Activated CD8-positive, alpha-beta memory T cell treated with anti-CD3 and anti-CD28 coated beads, Interleukin-2, amount 50 U/mL, for 1 hour (primary cell): ENCODE data around the gene PFKFB4.
A peak's percentile ranks its signal among the peaks of the same experiment; 100 is the strongest.

Experiments
- DNase-seq: peaks from one replicate; pipeline ENCODE4 v3.0.0-alpha.2; 2020; ENCODE audit errors: extremely low read depth

Gene PFKFB4

DNA sequence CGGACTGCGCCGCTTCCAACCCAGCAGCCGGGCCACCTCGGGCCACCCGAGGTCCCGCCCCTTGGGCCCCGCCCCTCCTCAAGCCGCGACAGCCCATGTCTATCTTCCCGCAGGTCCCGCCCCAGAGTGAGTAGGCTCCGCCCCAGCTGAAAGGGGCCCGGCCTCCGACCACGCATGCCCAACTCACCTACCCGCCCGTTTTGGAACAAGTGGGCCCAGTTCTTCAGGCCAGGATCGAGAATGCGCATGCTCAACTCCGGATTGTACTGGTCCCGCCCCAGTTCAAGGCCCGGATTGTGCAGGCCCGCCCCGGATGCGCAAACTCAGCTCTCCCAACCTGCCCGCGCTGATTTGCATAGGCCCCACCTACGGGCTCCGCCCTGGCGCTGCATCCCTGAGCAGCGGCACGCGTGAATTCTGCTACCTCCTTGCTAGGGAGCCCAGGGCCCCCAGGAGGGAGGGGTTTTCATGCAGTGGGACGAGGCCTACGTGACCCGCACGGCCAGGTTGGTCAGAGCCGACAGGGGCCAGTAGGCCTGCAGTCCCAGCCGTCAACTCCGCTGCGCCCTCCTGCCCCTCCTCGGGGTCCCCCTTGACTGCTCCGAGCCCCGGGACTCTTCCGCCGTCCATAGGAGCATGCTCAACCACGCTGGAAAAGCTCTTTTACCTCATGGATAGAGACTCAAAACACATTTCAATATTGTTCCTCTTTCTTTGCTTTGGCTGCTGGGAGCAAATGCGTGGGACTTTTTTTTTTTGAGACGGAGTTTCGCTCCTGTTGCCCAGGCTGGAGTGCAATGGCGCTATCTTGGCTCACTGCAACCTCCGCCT is at the start of gene PFKFB4:
Gene PFKFB4 (minus strand): TSS at position 8 of the 831 bp plus-strand sequence. CDS start 26 bp downstream, outside the sequence.
- DNase-seq: peak; percentile 99

DNA sequence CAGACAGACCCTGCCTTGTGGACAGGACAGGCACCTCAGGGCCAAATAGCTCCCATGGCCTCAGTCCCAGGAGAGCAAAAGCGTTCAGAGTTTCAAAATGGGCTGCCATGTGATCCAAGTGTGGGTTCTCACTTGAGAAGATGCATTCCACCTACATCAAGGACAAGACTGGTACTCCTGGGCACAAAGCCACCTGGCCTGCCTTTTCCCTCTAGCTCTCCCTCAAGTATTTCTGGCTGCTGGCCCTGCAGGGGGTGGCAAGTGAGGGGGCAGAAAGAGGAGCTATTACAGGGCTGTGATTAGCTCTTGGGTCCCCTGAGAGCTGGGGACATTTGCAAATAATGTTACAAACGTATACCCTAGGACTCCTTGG is 45.0 kb upstream of the PFKFB4 start:
- no peak for DNase-seq

- no peak for DNase-seq
These were observed 44.4 kb upstream of the PFKFB4 start for GRCh38 chr3:48600711-48601621.

DNA sequence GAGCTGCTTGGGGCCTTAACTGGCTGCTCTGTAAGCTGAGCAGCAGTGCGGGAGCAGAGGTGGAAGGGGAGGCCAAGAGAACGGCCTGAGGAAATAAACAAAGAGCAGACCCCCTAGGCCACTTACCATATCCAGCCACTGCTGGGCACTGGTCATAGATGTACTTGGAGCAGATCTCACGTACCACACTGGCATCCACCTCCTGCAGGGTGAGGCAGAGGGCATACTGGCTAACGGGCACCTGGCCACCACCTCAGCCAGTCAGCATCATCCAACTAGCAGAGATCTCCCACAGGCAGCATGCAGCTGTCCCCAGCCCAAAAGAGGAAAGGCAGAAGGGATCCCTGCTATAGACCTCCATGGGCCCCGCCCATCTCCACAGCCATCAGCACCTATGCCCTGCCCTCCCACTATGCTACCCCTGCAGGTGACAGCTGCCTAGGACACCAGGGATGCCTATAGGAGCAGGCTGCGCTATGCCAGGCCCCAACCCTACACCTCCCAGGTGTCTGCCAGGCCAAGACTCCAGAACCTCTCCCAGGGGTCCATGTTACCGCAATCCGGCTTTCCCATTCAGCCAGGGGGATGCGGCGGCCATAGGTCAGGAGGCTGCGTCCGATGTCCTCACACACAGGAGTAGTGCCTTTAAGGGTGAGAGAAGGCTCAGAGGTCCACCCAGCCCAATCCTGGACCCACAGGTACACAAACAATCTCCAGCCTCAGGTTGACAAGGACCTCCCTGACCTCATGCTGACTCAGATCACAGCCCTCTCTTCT is 43.1 kb upstream of the PFKFB4 start:
- DNase-seq: no peak

DNA sequence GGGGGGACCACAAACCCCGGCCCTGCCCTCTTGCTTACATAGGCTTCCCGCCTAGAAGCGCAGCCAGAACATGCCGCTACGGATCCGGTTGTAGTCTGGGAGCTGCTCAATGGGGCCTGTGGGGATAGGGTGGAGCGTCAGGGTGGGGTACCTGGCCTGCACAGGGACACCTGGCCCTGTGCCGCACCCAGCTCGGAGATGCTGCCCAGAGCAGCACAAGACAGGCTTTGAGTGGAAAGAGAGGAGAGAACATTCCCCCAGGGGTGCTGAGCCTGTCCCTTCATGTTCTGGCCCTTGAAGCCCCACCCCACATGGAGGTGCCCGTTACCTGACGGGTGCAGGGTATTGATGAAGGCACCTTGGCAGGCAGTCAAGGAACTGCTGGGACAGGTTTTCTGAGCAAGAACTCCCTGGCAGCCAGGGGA is 42.5 kb upstream of the PFKFB4 start:
- DNase-seq: no peak

- no peak for DNase-seq
These were observed 41.9 kb upstream of the PFKFB4 start for GRCh38 chr3:48598323-48599076.

- DNase-seq: no peak
These were observed 40.8 kb upstream of the PFKFB4 start for GRCh38 chr3:48597408-48597800.

- no peak for DNase-seq
These were observed 40.2 kb upstream of the PFKFB4 start for GRCh38 chr3:48596676-48597407.

GRCh38 chr3:48596157-48596556 is 39.6 kb upstream of the PFKFB4 start:
- no peak for DNase-seq

DNA sequence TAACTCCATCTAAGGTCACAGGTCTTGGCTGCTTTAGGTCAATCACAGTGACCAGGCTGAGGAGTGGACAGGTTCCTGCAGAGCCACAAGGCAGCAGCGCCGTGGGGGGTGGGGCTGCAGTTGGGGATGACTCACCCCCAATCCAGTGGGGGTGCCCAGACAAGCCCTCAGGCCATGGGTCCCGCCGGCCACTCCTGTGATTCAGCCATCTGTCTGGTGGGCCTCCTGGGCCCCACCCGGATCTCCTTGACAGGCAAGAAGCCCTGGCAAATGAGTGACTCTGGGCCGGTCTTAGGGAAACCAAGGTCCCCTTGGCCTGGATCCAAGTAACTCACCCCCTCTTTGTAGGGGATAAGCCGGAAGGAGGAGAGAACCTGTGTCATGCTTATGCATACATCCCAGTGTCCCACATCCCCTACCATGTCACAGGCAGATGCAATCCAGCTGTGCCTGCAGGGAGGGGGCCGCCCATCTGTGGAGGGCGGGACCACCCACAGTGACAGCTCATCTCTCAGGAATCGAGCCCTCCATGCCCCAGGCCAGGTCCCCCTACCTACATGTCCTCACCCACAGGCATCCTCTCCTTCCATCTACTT is 39.0 kb upstream of the PFKFB4 start:
- no peak for DNase-seq

- DNase-seq: no peak
These were observed 38.5 kb upstream of the PFKFB4 start, which contains the start of gene COL7A1 for GRCh38 chr3:48595075-48595525. Gene COL7A1, minus strand, starts transcription at chr3:48595329. Its CDS starts 170 bp downstream, at chr3:48595159.

- no peak for DNase-seq
These were observed 37.9 kb upstream of the PFKFB4 start for GRCh38 chr3:48594417-48595049.

DNA sequence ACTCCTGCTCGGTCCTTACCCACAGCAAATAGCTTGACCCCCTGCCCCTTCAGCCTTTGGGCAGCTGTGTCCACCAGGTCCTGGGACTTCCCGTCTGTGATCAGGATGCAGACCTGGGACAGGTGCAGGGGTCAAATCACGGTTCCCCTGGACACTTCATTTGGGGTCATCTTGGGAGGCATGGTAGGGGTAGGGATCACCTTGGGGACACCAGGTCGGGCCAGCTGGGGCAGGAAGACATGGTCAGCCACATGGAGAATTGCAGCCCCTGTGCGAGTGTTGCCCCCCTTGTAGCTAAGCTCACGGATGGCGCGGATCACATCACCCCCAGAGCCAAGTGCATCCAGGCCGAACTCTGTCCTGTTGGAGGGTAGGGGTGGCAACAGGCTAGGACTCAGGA is 36.7 kb upstream of the PFKFB4 start:
- no peak for DNase-seq

DNA sequence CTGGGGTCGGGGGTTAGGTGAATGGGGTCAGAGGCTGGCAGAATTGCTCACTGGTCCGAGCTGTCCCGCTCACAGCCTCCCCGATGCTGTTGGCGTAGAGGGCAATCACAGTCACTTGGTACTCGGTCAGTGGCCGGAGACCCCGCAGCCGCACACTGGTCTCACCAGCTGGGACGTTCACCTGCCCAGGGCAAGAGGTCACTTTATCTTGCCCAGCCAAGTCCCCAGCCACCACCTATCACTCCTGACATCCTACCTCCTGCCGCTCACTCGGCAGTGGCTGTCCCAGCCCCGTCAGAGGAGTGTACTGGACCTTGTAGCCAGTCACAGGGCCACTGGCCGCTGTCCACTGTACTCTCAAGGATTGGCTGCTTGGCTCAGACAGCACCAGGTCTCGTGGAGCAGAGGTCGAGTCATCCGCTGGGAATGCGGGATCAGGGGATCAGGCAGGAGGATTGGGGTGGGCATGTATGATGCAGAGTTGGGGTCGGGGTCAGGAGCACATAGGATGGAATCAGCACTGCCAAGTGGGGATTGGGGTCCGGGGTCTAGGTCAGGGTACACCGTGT is 36.0 kb upstream of the PFKFB4 start:
- DNase-seq: no peak

DNA sequence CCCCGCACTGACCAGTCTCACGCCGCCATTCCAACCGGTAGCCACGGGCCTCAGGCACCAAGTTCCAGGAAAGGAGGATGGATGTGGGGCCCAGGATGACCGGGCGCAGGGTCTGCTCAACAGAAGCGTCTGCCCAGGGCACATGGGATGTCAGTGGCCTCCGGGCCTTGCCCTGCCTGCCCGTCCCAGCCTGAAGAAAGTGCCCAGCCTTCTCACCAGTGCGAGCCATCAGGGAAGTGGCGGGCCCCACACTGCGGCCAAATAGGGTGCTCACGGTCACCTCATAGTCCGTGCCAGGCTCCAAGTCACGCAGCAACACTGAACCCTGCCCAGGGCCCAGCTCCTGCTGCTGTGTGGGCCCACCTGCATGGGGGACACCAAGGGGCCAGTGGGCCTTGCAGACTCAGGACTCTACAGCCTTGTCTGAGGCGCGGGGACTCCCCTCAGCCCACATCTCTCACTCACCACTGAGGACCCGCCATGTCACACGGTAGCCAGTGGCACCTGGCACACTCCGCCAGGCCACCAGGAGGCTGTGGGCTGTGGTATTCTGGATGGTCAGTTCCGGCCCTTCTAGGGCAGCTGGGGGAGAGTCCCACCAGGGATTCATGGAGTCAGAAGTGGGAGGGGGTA is 35.4 kb upstream of the PFKFB4 start:
- no peak for DNase-seq

DNA sequence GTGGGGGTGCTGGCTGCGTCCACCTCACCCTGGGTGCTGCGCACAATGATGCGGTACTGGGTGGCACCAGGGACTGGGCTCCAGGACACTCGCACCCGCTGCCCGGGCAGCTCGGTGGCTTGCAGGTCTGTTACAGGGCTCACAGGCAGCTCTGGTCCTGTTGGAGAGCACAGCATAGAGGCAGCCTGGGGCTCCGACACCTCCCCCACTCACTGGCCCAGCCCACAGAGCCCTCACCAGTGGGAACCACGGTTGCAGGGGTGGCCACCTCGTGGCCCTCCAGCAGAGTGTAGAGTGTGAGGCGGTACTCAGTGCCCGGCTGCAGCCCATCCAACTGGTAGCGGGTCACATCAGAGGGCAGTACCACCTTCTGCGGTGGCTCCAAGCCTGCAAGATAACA is 34.8 kb upstream of the PFKFB4 start:
- DNase-seq: no peak

DNA sequence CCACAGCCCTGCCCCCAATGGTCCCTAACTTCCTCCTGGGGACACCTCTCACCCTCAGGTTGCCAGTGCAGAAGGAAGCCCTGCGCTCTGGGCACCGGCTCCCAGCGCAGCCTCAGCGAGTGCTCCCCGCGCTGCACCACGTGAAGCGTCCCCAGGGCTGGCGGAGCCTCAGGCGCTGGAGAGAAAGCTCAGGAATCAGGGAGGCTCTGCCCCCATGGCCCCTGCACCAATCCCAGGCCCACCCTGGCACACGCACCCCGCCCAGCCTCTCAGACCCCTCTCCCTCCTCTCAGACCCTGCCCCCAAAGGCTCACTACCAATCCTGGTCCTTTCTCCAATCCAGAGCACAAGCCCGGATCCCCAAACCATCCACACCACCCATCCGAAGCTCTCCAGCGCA is 31.6 kb upstream of the PFKFB4 start:
- DNase-seq: no peak

GRCh38 chr3:48587686-48588085 is 31.1 kb upstream of the PFKFB4 start:
- no peak for DNase-seq

GRCh38 chr3:48585411-48585810 is 28.8 kb upstream of the PFKFB4 start:
- DNase-seq: no peak
